WTC11 (cell line): ENCODE results near the gene MET. TPM values are rescaled to one million over a fixed set of nuclear protein-coding genes. Genes with fewer than 3 reads are reported as not detected.

Source experiments
- ATAC-seq: fragments of 200-7000 bp; cut with Tn5 transposase; 2 replicates; pipeline ENCODE4 v1.10.0; 2021; ENCODE audit warnings: mild to moderate bottlenecking, moderate library complexity
- CTCF ChIA-PET: fragments of 300-600 bp; sonication (Branson Sonifier 250); formaldehyde crosslinking; loops from one replicate; lab custom pipeline; 2021; ENCODE audit warnings: antibody characterized with exemption; lab: Charles Lee
- POLR2A ChIA-PET: fragments of 350-600 bp; sonication (Branson Sonifier 250); formaldehyde crosslinking; loops from one replicate; lab custom pipeline; 2021; ENCODE audit warnings: antibody characterized with exemption; lab: Charles Lee
- DNase-seq: peaks from one replicate; pipeline ENCODE4 v3.0.0; 2021; ENCODE audit warnings: low spot score
- H3K27ac Mint-ChIP-seq: 2 replicates; pipeline ENCODE4 v1.8.0; 2021; ENCODE audit warnings: mixed read lengths
- H3K27me3 Mint-ChIP-seq: 2 replicates; pipeline ENCODE4 v1.8.0; 2021; ENCODE audit warnings: low read depth, mild to moderate bottlenecking, moderate library complexity, mixed read lengths
- H3K36me3 Mint-ChIP-seq: 2 replicates; pipeline ENCODE4 v1.8.0; 2021; ENCODE audit warnings: mixed read lengths
- H3K4me1 Mint-ChIP-seq: 2 replicates; pipeline ENCODE4 v1.8.0; 2022; ENCODE audit warnings: mixed read lengths
- H3K4me3 Mint-ChIP-seq: 2 replicates; pipeline ENCODE4 v1.8.0; 2021; ENCODE audit warnings: mild to moderate bottlenecking, moderate library complexity, mixed read lengths
- H3K9me3 Mint-ChIP-seq: 2 replicates; pipeline ENCODE4 v1.8.0; 2021; ENCODE audit warnings: mixed read lengths
- CBFB ChIP-seq: sonication (generic); formaldehyde crosslinking; IDR thresholded peaks from 2 replicates; pipeline ENCODE4 v1.8.1; 2022; ENCODE audit warnings: mild to moderate bottlenecking, low read depth, missing genetic modification reagents
- ELF4 ChIP-seq: sonication (generic); formaldehyde crosslinking; IDR thresholded peaks from 2 replicates; pipeline ENCODE4 v1.8.1; 2022; ENCODE audit warnings: low read depth, mild to moderate bottlenecking, moderate library complexity, missing genetic modification reagents
- EMX1 ChIP-seq: fragments of 250-450 bp; sonication (Bioruptor Pico); IDR thresholded peaks from 2 replicates; pipeline ENCODE4 v1.8.0; 2021; ENCODE audit warnings: mild to moderate bottlenecking
- ETV6 ChIP-seq: sonication (generic); formaldehyde crosslinking; IDR thresholded peaks from 2 replicates; pipeline ENCODE4 v1.8.1; 2022; ENCODE audit warnings: mild to moderate bottlenecking, missing genetic modification reagents
- FOXK1 ChIP-seq: sonication (generic); formaldehyde crosslinking; IDR thresholded peaks from 2 replicates; pipeline ENCODE4 v1.8.0; 2022; ENCODE audit warnings: mild to moderate bottlenecking, moderate library complexity, missing genetic modification reagents
- GRHL2 ChIP-seq: fragments of 250-450 bp; sonication (Bioruptor Pico); IDR thresholded peaks from 2 replicates; pipeline ENCODE4 v1.8.0; 2022; ENCODE audit warnings: mild to moderate bottlenecking, moderate library complexity; ENCODE audit not compliant: insufficient replicate concordance, severe bottlenecking
- MXD4 ChIP-seq: fragments of 250-450 bp; sonication (Bioruptor Pico); IDR thresholded peaks from 2 replicates; pipeline ENCODE4 v1.8.0; 2021; ENCODE audit warnings: mild to moderate bottlenecking, moderate library complexity, borderline replicate concordance
- NFATC4 ChIP-seq: fragments of 250-450 bp; sonication (Bioruptor Pico); IDR thresholded peaks from 2 replicates; pipeline ENCODE4 v1.9.0; 2021; ENCODE audit warnings: mild to moderate bottlenecking
- TEAD1 ChIP-seq: sonication (generic); formaldehyde crosslinking; IDR thresholded peaks from 2 replicates; pipeline ENCODE4 v1.8.0; 2022; ENCODE audit warnings: mild to moderate bottlenecking, missing genetic modification reagents
- TEAD4 ChIP-seq: sonication (generic); formaldehyde crosslinking; IDR thresholded peaks from 2 replicates; pipeline ENCODE4 v1.8.0; 2022; ENCODE audit warnings: mild to moderate bottlenecking, missing genetic modification reagents
- ZBTB21 ChIP-seq: sonication (generic); formaldehyde crosslinking; IDR thresholded peaks from 2 replicates; pipeline ENCODE4 v1.8.1; 2023; ENCODE audit warnings: mild to moderate bottlenecking, missing genetic modification reagents, borderline replicate concordance
- ZNF121 ChIP-seq: sonication (generic); formaldehyde crosslinking; IDR thresholded peaks from 2 replicates; pipeline ENCODE4 v1.8.0; 2023; ENCODE audit warnings: missing genetic modification reagents
- total RNA-seq: library from RNA; stranded (reverse); gene quantifications from 3 replicates; pipeline ENCODE4 v1.2.3, GENCODE V29; 2021
- TF ChIP-seq, protein P1 (sequence below): fragments of 200-600 bp; IDR thresholded peaks from 2 replicates; pipeline ENCODE4 v1.8.0; 2022; ENCODE audit warnings: antibody characterized with exemption
- TF ChIP-seq, protein P2 (sequence below): sonication (generic); formaldehyde crosslinking; IDR thresholded peaks from 2 replicates; pipeline ENCODE4 v1.8.1; 2023; ENCODE audit warnings: mild to moderate bottlenecking, missing genetic modification reagents
- TF ChIP-seq, protein P3 (sequence below): fragments of 250-450 bp; sonication (Bioruptor Pico); IDR thresholded peaks from 2 replicates; pipeline ENCODE4 v1.9.0; 2021; ENCODE audit warnings: moderate library complexity, mild to moderate bottlenecking, inconsistent platforms, borderline replicate concordance
- TF ChIP-seq, protein P4 (sequence below): sonication (generic); formaldehyde crosslinking; IDR thresholded peaks from 2 replicates; pipeline ENCODE4 v1.8.0; 2022; ENCODE audit warnings: mild to moderate bottlenecking, missing genetic modification reagents
- TF ChIP-seq, protein P5 (sequence below): sonication (generic); formaldehyde crosslinking; IDR thresholded peaks from 2 replicates; pipeline ENCODE4 v1.8.0; 2022; ENCODE audit warnings: missing genetic modification reagents
- TF ChIP-seq, protein P6 (sequence below): sonication (generic); formaldehyde crosslinking; IDR thresholded peaks from 2 replicates; pipeline ENCODE4 v1.8.1; 2023; ENCODE audit warnings: mild to moderate bottlenecking, missing genetic modification reagents
- TF ChIP-seq, protein P7 (sequence below): sonication (generic); formaldehyde crosslinking; IDR thresholded peaks from 2 replicates; pipeline ENCODE4 v1.8.1; 2022; ENCODE audit warnings: low read depth, missing genetic modification reagents, borderline replicate concordance

The MET gene
- total RNA-seq, 1 experiment from 2014 or later: 9.4 TPM

DNA sequence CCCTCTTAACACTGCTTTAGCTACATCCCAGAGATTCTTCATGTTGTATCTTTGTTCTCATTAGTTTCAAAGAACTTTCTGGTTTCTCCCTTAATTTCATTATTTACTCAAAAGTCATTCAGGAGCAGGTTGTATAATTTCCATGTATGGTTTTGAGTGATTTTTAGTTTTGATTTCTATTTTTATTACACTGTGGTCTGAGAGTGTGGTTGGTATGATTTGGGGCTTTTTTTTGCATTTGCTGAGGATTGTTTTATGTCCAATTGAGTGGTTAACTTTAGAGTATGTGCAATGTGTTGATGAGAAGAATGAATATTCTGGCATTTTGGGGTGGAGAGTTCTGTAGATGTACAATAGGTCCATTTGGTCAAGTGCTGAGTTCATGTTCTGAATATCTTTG is 152.5 kb downstream of the MET start:
- ATAC-seq (no peak), DNase-seq (no peak)
- H3K4me3 Mint-ChIP-seq: no peak overlapping the region
- CTCF ChIA-PET: no interaction called here
- H3K9me3 Mint-ChIP-seq: 0 out of 2 replicates have a peak, but pooled peaks cover 6% of the 10 kb centered on the region
- H3K27me3 Mint-ChIP-seq: no peaks in the 10 kb centered on the region; the same call in 1 of the 2 replicates
- TF ChIP-seq FOXK1 (CRISPR knock-in tag): no peak
- TF ChIP-seq GRHL2 (CRISPR knock-in tag): no peak
- no peak for TF ChIP-seq EMX1
- TF ChIP-seq TEAD4: no peak
- TF ChIP-seq TEAD1 (CRISPR knock-in tag): no peak
- TF ChIP-seq, protein P1, sequence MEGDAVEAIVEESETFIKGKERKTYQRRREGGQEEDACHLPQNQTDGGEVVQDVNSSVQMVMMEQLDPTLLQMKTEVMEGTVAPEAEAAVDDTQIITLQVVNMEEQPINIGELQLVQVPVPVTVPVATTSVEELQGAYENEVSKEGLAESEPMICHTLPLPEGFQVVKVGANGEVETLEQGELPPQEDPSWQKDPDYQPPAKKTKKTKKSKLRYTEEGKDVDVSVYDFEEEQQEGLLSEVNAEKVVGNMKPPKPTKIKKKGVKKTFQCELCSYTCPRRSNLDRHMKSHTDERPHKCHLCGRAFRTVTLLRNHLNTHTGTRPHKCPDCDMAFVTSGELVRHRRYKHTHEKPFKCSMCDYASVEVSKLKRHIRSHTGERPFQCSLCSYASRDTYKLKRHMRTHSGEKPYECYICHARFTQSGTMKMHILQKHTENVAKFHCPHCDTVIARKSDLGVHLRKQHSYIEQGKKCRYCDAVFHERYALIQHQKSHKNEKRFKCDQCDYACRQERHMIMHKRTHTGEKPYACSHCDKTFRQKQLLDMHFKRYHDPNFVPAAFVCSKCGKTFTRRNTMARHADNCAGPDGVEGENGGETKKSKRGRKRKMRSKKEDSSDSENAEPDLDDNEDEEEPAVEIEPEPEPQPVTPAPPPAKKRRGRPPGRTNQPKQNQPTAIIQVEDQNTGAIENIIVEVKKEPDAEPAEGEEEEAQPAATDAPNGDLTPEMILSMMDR: no peak
- no peak for TF ChIP-seq MXD4 (CRISPR knock-in tag)
- TF ChIP-seq ELF4: no peak
- TF ChIP-seq, protein P2, sequence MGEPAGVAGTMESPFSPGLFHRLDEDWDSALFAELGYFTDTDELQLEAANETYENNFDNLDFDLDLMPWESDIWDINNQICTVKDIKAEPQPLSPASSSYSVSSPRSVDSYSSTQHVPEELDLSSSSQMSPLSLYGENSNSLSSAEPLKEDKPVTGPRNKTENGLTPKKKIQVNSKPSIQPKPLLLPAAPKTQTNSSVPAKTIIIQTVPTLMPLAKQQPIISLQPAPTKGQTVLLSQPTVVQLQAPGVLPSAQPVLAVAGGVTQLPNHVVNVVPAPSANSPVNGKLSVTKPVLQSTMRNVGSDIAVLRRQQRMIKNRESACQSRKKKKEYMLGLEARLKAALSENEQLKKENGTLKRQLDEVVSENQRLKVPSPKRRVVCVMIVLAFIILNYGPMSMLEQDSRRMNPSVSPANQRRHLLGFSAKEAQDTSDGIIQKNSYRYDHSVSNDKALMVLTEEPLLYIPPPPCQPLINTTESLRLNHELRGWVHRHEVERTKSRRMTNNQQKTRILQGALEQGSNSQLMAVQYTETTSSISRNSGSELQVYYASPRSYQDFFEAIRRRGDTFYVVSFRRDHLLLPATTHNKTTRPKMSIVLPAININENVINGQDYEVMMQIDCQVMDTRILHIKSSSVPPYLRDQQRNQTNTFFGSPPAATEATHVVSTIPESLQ (CRISPR knock-in tag): no peak
- TF ChIP-seq ZBTB21 (CRISPR knock-in tag): no peak
- no peak for TF ChIP-seq NFATC4 (CRISPR knock-in tag)
- TF ChIP-seq, protein P3, sequence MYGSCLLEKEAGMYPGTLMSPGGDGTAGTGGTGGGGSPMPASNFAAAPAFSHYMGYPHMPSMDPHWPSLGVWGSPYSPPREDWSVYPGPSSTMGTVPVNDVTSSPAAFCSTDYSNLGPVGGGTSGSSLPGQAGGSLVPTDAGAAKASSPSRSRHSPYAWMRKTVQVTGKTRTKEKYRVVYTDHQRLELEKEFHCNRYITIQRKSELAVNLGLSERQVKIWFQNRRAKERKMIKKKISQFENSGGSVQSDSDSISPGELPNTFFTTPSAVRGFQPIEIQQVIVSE (CRISPR knock-in tag): no peak
- TF ChIP-seq, protein P4, sequence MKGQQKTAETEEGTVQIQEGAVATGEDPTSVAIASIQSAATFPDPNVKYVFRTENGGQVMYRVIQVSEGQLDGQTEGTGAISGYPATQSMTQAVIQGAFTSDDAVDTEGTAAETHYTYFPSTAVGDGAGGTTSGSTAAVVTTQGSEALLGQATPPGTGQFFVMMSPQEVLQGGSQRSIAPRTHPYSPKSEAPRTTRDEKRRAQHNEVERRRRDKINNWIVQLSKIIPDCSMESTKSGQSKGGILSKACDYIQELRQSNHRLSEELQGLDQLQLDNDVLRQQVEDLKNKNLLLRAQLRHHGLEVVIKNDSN (CRISPR knock-in tag): no peak
- TF ChIP-seq ZNF121: no peak
- TF ChIP-seq, protein P5, sequence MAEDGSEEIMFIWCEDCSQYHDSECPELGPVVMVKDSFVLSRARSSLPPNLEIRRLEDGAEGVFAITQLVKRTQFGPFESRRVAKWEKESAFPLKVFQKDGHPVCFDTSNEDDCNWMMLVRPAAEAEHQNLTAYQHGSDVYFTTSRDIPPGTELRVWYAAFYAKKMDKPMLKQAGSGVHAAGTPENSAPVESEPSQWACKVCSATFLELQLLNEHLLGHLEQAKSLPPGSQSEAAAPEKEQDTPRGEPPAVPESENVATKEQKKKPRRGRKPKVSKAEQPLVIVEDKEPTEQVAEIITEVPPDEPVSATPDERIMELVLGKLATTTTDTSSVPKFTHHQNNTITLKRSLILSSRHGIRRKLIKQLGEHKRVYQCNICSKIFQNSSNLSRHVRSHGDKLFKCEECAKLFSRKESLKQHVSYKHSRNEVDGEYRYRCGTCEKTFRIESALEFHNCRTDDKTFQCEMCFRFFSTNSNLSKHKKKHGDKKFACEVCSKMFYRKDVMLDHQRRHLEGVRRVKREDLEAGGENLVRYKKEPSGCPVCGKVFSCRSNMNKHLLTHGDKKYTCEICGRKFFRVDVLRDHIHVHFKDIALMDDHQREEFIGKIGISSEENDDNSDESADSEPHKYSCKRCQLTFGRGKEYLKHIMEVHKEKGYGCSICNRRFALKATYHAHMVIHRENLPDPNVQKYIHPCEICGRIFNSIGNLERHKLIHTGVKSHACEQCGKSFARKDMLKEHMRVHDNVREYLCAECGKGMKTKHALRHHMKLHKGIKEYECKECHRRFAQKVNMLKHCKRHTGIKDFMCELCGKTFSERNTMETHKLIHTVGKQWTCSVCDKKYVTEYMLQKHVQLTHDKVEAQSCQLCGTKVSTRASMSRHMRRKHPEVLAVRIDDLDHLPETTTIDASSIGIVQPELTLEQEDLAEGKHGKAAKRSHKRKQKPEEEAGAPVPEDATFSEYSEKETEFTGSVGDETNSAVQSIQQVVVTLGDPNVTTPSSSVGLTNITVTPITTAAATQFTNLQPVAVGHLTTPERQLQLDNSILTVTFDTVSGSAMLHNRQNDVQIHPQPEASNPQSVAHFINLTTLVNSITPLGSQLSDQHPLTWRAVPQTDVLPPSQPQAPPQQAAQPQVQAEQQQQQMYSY (CRISPR knock-in tag): no peak
- no peak for TF ChIP-seq CBFB (CRISPR knock-in tag)
- TF ChIP-seq, protein P6, sequence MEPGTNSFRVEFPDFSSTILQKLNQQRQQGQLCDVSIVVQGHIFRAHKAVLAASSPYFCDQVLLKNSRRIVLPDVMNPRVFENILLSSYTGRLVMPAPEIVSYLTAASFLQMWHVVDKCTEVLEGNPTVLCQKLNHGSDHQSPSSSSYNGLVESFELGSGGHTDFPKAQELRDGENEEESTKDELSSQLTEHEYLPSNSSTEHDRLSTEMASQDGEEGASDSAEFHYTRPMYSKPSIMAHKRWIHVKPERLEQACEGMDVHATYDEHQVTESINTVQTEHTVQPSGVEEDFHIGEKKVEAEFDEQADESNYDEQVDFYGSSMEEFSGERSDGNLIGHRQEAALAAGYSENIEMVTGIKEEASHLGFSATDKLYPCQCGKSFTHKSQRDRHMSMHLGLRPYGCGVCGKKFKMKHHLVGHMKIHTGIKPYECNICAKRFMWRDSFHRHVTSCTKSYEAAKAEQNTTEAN (CRISPR knock-in tag): no peak
- TF ChIP-seq ETV6 (CRISPR knock-in tag): no peak
- TF ChIP-seq, protein P7, sequence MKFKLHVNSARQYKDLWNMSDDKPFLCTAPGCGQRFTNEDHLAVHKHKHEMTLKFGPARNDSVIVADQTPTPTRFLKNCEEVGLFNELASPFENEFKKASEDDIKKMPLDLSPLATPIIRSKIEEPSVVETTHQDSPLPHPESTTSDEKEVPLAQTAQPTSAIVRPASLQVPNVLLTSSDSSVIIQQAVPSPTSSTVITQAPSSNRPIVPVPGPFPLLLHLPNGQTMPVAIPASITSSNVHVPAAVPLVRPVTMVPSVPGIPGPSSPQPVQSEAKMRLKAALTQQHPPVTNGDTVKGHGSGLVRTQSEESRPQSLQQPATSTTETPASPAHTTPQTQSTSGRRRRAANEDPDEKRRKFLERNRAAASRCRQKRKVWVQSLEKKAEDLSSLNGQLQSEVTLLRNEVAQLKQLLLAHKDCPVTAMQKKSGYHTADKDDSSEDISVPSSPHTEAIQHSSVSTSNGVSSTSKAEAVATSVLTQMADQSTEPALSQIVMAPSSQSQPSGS (CRISPR knock-in tag): no peak
- peaks cover 9% of the 10 kb centered on the region for H3K4me1 Mint-ChIP-seq
- POLR2A ChIA-PET: no interaction called here
- H3K27ac Mint-ChIP-seq: no peak overlapping the region
- H3K36me3 Mint-ChIP-seq: no peaks in the 10 kb centered on the region
